ENCODE measurements around the gene DENND2A.
"Not testable (repeated sequence)": the region's sequence is repeated elsewhere in the genome, so short reads cannot be mapped to it uniquely, and the experiment has no call there.

Gene DENND2A

GRCh38 chr7:140544388-140544826, 96.2 kb downstream of the DENND2A start:
- no peak for DNase-seq (ENCODE audit: low spot score)

- DNase-seq (ENCODE audit: low spot score): no peak
These were observed 98.4 kb downstream of the DENND2A start for GRCh38 chr7:140542228-140542603.

GRCh38 chr7:140541513-140542227, 98.9 kb downstream of the DENND2A start:
- peak; percentile 85 for DNase-seq (ENCODE audit: low spot score)

DNA sequence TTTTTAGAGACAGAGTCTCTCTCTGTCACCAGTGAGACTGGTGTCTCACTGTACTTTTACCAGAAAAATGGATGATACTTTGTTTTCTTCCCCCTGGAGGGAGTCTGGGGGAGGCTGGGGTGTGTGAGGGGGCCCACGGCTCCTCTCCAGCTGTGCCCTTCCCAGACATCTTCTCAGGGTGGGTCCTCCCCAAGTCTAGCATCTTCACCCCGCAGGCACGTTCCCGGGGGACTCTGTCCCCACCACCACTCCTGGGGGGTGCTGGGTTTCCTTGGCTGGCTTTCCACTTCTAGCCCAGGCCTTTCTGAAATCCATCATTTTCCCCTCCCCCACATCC, 99.5 kb downstream of the DENND2A start:
- DNase-seq (ENCODE audit: low spot score): no peak

- DNase-seq (ENCODE audit: low spot score): no peak
These were observed 100.4 kb downstream of the DENND2A start for GRCh38 chr7:140540136-140540777.

GRCh38 chr7:140539461-140539860, 101.2 kb downstream of the DENND2A start:
- no peak for DNase-seq (ENCODE audit: low spot score)

DNA sequence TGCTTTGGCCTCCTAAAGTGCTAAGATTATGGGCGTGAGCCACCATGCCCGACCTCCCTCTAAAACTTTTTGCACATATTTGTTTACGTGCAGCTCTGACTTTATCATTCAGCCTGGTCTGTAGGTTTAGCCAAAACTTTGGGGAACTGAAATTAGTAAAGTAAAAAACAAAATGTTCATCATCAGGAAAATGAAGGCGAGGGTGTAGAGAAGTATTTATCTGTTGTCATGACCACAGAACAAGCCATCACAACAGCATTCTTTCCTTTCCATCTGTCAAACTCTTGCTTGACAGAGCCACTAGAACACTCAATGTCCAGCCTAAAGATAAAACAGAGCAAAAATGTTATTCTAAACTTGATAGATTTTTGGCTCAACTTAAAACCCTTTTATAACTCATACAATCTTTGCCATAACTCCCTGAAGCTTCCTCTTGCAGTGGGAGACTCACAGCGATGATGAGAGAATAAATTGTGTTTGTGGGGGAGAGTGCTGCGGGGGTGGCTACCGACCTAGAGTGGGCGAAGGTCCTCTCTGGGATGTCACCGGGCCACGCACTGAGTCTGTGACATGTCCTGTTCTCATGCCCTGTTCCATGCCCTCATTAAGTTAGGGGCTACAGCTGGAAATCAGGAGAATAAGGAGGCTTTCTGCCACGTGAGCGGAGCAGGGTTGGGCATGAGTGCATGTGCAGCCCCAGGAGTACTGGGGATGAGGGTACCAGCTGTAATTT, 102.7 kb downstream of the DENND2A start:
- no peak for DNase-seq (ENCODE audit: low spot score)

DNA sequence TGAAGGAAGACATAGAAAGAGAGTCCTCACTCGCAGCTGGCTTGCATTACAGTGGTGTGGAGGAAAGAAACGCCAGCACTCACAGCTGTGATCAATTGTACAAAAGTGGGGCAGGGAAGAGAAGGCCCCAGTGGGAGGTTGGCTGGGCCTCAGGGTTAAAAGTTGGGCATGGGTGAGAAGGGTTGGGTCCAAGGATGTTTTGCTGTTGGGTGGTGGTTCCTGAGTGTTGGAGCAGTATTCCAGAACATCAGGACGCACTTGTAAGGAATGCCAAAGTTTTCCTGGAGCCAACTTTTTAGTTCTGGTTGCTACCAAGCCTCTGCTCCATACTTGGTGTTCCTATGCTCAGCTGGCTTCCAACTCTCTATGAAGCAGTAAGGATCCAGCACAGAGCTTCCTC, 105.9 kb downstream of the DENND2A start:
- DNase-seq (ENCODE audit: low spot score): no peak

GRCh38 chr7:140533394-140533872, 107.2 kb downstream of the DENND2A start:
- DNase-seq (ENCODE audit: low spot score): no peak

GRCh38 chr7:140529428-140529827, 111.2 kb downstream of the DENND2A start:
- not testable (repeated sequence) for DNase-seq (ENCODE audit: low spot score)

- DNase-seq (ENCODE audit: low spot score): no peak
These were observed 113.6 kb downstream of the DENND2A start for GRCh38 chr7:140526787-140527664.

GRCh38 chr7:140526214-140526613, 114.4 kb downstream of the DENND2A start:
- no peak for DNase-seq (ENCODE audit: low spot score)

- no peak for DNase-seq (ENCODE audit: low spot score)
These were observed 114.9 kb downstream of the DENND2A start for GRCh38 chr7:140525743-140526142.

DNA sequence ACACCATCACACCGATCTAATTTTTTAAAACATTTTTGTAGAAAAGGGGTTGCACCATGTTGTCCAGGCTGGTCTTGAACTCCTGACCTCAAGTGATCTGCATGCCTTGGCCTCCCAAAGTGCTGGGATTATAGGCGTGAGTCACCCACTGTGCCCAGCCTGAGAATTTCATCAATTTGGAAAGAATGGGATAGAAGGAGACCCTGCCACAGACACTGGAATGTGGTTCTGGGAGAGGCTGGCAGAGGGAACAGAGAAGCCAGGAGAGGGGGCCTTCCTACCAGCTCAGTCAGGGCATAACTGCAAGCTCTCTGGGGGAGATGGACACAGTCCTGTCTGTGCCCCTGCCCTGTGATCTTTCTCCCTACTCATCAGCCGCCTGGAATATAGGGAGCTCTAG, 119.2 kb downstream of the DENND2A start:
- DNase-seq (ENCODE audit: low spot score): no peak

- DNase-seq (ENCODE audit: low spot score): no peak
These were observed 121.6 kb downstream of the DENND2A start for GRCh38 chr7:140519007-140519399.

GRCh38 chr7:140518370-140519006, 122.1 kb downstream of the DENND2A start:
- peak; percentile 50 for DNase-seq (ENCODE audit: low spot score)

DNA sequence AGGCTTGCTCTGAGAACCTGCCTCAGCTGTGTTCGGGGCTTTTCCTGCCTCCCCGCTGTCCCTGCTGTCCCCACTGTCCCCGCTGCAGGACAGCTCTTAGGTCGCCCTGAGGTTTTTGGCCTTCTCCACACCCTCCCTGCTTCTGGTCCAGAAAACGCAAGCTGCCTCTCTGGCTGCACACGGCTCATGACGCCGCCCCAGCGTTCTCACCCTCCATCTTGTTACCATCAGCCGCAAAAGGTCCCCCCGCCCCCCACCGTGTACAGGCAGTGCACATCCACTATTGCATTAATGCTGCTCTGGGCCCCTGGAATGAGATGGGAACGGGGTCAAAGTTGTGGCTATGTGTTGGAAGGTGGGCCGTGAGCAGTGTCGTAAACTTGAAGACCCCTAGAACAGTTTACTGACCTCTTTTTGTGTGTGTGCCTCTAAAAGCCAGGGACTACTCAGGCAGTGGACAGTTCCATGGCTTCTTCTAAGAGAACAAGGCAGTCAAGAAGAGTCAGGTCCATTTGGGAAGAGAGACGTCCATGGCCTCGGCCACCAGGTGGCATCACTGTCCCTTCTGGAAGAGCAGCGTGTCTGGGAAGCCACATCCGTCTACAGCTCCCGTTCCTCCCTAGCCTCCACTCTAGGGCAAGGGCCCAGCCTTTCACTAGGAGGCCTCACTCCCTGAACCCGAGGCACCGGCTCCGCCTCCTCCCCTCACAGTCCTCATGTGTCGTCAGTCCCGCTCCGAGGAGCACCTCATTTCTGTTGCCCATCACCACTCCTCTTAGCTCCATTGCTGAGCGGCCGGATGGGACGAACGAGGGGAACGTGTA, 122.9 kb downstream of the DENND2A start:
- peak; percentile 94 for DNase-seq (ENCODE audit: low spot score)

- no peak for DNase-seq (ENCODE audit: low spot score)
These were observed 128.2 kb downstream of the DENND2A start for GRCh38 chr7:140512317-140513000.

- DNase-seq (ENCODE audit: low spot score): no peak
These were observed 130.8 kb downstream of the DENND2A start for GRCh38 chr7:140509789-140510188.

- not testable (repeated sequence) for DNase-seq (ENCODE audit: low spot score)
These were observed 133.1 kb downstream of the DENND2A start for GRCh38 chr7:140507556-140507955.

Data from iPS-NIHi11 (cell line).